Fibroblast of lung (primary cell): ENCODE measurements around the gene EML3. TPM values are rescaled to one million over a fixed set of nuclear protein-coding genes. Genes with fewer than 3 reads are reported as not detected.
"Not testable (repeated sequence)": the region's sequence is repeated elsewhere in the genome, so short reads cannot be mapped to it uniquely, and the experiment has no call there.

ENCODE experiments used
- DNase-seq, 2 donors: peaks; one replicate each; pipeline versions ENCODE4 v3.0.0 to v3.0.0-alpha.2; 2010; ENCODE audit warnings: low read depth in 2 of 2
- H2AFZ ChIP-seq: 2 replicates; pipeline ENCODE4 v1.5.1; 2012; ENCODE audit warnings: low read length, control low read depth, inconsistent platforms
- H3K27ac ChIP-seq: 2 replicates; pipeline ENCODE4 v1.5.1; 2011; ENCODE audit warnings: low read length, control low read depth; ENCODE audit not compliant: insufficient read depth
- H3K27me3 ChIP-seq: 2 replicates; pipeline ENCODE4 v1.5.1; 2011; ENCODE audit warnings: mild to moderate bottlenecking, low read length; ENCODE audit not compliant: control insufficient read depth, insufficient read depth
- H3K36me3 ChIP-seq: 2 replicates; pipeline ENCODE4 v1.5.1; 2011; ENCODE audit warnings: low read length; ENCODE audit not compliant: control insufficient read depth, insufficient read depth
- H3K4me1 ChIP-seq: 2 replicates; pipeline ENCODE4 v1.5.1; 2011; ENCODE audit warnings: low read length; ENCODE audit not compliant: control insufficient read depth, insufficient read depth; ENCODE audit errors: extremely low read depth
- H3K4me2 ChIP-seq: 2 replicates; pipeline ENCODE4 v1.5.1; 2011; ENCODE audit warnings: low read length, control low read depth; ENCODE audit not compliant: insufficient read depth; ENCODE audit errors: extremely low read depth
- H3K4me3 ChIP-seq, 4 experiments: fragments of 200-600 bp in 1 of 4; sonication (generic) in 1 of 4; replicated peaks in 1 of 4; 2 replicates each; pipeline ENCODE4 v1.5.1; 2011 to 2016; ENCODE audit warnings: low read length in 4 of 4, low read depth in 3 of 4, mild to moderate bottlenecking in 3 of 4, control low read depth in 2 of 4, inconsistent platforms in 1 of 4, mixed read lengths in 1 of 4; ENCODE audit not compliant: insufficient read depth in 1 of 4; ENCODE audit errors: control extremely low read depth in 1 of 4
- H3K79me2 ChIP-seq: 2 replicates; pipeline ENCODE4 v1.5.1; 2012; ENCODE audit warnings: mild to moderate bottlenecking, low read length, inconsistent platforms; ENCODE audit not compliant: control insufficient read depth, insufficient read depth
- H3K9ac ChIP-seq: 2 replicates; pipeline ENCODE4 v1.5.1; 2011; ENCODE audit warnings: mild to moderate bottlenecking, low read length, control low read depth; ENCODE audit not compliant: insufficient read depth
- H3K9me3 ChIP-seq: 2 replicates; pipeline ENCODE4 v1.5.1; 2012; ENCODE audit warnings: low read depth, low read length; ENCODE audit not compliant: control insufficient read depth, insufficient read depth
- H4K20me1 ChIP-seq: 2 replicates; pipeline ENCODE4 v1.5.1; 2011; ENCODE audit warnings: low read length; ENCODE audit not compliant: control insufficient read depth, insufficient read depth; ENCODE audit errors: extremely low read depth
- EZH2 ChIP-seq: IDR thresholded peaks from 2 replicates; pipeline ENCODE4 v1.5.1; 2012; ENCODE audit warnings: low read length, control low read depth, mild to moderate bottlenecking; ENCODE audit errors: missing control alignments
- polyA plus RNA-seq, 2 donors: library from polyadenylated mRNA; depleted of rRNA in 1 of 2; stranded (reverse) in 1 of 2; unstranded in 1 of 2; fragments of >200 nt; gene quantifications; 2 replicates each; pipeline ENCODE4 v1.2.1, GENCODE V29; 2011 to 2012; ENCODE audit warnings: missing spikeins in 1 of 2
- total RNA-seq: library from RNA; depleted of rRNA; stranded (reverse); fragments of >200 nt; gene quantifications from 2 replicates; pipeline ENCODE4 v1.2.1, GENCODE V29; 2014
- TF ChIP-seq, protein P1 (sequence below), 2 donors: IDR thresholded peaks in 1 of 2; conservative IDR thresholded peaks in 1 of 2; 1 replicate in 1 of 2; 2 replicates in 1 of 2; pipeline ENCODE4 v1.5.1; 2011 to 2012; ENCODE audit warnings: low read length in 2 of 2, control low read depth in 1 of 2, inconsistent platforms in 1 of 2, low read depth in 1 of 2, mild to moderate bottlenecking in 1 of 2

EML3 gene
- total and polyA plus RNA-seq, 2 donors (not counting 1 experiment from before 2014, with no cell fraction given) = 20.5 to 22.6 TPM

DNA sequence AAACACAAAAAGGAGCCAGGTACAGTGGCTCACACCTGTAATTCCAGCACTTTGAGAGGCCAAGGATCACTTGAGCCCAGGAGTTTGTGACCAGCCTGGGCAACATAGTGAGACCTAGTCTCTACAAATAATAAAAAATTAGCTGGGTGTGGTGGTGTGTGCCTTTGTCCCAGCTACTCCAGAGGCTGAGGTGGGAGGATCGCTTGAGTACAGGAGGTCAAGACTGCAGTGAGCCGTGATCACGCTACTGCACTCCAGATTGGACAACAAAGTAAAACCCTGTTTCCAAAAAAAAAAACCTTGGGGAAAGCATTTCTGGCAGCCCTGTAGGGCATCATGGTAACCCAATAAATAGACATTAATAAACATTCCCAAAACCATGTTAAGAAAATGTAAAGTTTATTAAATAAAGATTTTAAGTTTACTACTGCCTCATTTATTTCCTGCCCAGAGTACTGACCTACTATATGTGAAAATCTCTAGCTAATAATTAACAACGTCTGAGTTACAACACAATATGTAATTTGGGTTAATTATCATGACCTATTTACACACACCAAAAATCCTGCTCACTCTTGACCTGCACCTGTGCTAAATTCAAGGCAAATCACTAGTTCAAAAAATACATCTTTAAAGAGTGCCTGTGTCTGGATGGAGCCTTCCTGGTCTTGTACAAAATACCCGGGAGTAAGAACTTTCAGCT is 47.3 kb downstream of the EML3 start:
- Histone ChIP-seq H3K4me1 (peaks cover 7% of the 10 kb centered on the region), H2AFZ (no peak overlapping the region), H3K79me2 (peaks cover 55% of the 10 kb centered on the region), H3K4me3 (no peak overlapping the region), H3K9ac (no peak overlapping the region), H4K20me1 (no peaks in the 10 kb centered on the region), H3K36me3 (peaks cover 15% of the 10 kb centered on the region), H3K9me3 (no peaks in the 10 kb centered on the region), H3K27ac (no peak overlapping the region), H3K27me3 (no peaks in the 10 kb centered on the region), H3K4me2 (no peak overlapping the region)
- no peak for DNase-seq
- no peak for TF ChIP-seq EZH2
- TF ChIP-seq, protein P1, sequence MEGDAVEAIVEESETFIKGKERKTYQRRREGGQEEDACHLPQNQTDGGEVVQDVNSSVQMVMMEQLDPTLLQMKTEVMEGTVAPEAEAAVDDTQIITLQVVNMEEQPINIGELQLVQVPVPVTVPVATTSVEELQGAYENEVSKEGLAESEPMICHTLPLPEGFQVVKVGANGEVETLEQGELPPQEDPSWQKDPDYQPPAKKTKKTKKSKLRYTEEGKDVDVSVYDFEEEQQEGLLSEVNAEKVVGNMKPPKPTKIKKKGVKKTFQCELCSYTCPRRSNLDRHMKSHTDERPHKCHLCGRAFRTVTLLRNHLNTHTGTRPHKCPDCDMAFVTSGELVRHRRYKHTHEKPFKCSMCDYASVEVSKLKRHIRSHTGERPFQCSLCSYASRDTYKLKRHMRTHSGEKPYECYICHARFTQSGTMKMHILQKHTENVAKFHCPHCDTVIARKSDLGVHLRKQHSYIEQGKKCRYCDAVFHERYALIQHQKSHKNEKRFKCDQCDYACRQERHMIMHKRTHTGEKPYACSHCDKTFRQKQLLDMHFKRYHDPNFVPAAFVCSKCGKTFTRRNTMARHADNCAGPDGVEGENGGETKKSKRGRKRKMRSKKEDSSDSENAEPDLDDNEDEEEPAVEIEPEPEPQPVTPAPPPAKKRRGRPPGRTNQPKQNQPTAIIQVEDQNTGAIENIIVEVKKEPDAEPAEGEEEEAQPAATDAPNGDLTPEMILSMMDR (conservative IDR thresholded peaks at IDR 0.05 in 1 of 2, IDR thresholded peaks at IDR 0.05 in 1 of 2; ENCODE audit: low read depth in 1 of 2, low read length in 2 of 2) = no peak

DNA sequence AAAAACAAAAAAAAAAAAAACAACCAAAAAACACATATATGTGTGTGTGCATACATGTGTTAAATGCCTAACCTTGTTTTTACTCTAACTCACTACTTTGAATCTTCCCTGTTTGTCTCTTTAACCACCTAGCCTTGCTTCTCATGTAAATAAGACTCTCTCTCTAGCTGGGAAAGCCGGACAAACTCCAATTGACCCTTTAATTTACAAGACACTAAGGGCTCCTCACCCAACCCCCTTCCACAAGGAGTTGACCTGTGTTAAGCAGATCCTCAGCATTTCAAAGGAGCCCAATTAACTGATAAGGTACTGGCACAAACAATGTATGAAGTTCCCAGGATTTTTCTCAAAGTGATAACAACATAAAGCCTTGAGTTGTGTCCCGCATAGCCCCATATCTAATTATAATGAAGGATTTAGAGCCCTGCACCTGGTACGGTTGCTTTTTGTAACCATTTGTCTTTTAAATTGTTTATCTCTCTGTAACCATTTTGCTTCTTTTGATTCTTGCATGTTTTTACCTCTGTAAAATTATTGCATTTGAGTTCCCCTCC is 50.8 kb downstream of the EML3 start:
- not testable (repeated sequence) for H3K27me3 ChIP-seq, H3K9me3 ChIP-seq, H3K4me2 ChIP-seq, H3K27ac ChIP-seq, H3K4me3 ChIP-seq, H2AFZ ChIP-seq, DNase-seq, H4K20me1 ChIP-seq, H3K9ac ChIP-seq
- H3K79me2 ChIP-seq = peaks cover 45% of the 10 kb centered on the region
- peaks cover 17% of the 10 kb centered on the region for H3K36me3 ChIP-seq
- H3K4me1 ChIP-seq = peaks cover 20% of the 10 kb centered on the region

DNA sequence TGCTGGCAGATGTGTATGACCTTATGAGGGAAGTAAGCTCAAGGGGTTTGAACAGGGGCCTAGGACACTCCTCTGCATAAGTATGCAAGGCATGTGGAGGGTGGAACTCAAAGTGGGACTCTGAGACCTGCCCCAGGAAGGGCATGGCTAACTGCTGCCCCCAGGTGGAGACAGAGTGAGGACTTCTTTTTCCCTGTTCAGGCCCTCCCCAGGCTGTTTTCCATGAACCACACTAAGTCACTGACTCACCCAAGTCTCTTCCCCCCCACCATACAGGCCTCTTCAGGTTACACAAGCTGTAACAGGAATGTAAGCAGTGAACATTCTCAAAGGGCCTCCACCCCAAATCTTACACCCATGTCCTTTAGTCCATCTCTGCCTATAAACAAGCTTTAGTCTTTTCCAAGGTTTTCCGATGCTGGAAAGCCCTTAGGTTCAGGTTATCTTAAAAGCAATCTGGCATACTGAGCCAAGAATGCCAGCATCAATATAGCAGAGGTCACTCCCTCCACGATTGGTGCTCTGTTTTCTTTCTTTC is 51.9 kb downstream of the EML3 start:
- Histone ChIP-seq H3K4me2 (peak overlapping the region; percentile 41), H3K79me2 (peaks cover 34% of the 10 kb centered on the region), H3K27ac (peak overlapping the region; percentile 38), H3K4me3 (peak overlapping the region in 1 of 4 experiments; percentile 5), H4K20me1 (no peaks in the 10 kb centered on the region), H3K4me1 (peaks cover 28% of the 10 kb centered on the region), H2AFZ (no peak overlapping the region), H3K36me3 (peaks cover 15% of the 10 kb centered on the region), H3K9me3 (no peaks in the 10 kb centered on the region), H3K27me3 (no peaks in the 10 kb centered on the region), H3K9ac (no peak overlapping the region)
- peak; percentile 98 for DNase-seq
- TF ChIP-seq EZH2 = no peak
- TF ChIP-seq, protein P1 (conservative IDR thresholded peaks at IDR 0.05 in 1 of 2, IDR thresholded peaks at IDR 0.05 in 1 of 2; ENCODE audit: low read depth in 1 of 2, low read length in 2 of 2) = peak; percentile 82 to 94

DNA sequence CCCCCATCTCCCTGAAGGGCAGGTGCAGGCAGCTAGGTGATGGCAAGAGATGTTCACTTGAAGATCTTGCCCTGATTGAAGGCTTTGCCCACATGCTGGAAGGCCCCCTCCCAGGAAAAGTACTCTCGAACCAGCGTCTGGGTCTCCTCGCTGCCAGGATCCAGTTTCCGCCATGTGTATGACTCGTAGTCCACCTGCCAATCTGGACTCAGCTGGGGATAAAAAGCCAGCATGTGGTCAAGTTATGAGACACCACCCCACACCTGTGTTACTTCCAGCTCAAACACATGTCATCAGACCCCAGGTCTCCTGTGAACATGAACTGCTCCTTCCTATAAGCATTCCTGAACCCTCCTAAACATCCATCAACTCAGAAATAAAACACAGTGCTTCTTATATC is 52.9 kb downstream of the EML3 start:
- peak overlapping the region; percentile 26 for H3K27ac ChIP-seq
- H3K4me2 ChIP-seq, H3K9me3 ChIP-seq, H3K4me3 ChIP-seq, H4K20me1 ChIP-seq, H3K9ac ChIP-seq, DNase-seq, H2AFZ ChIP-seq, H3K27me3 ChIP-seq: not testable (repeated sequence)
- H3K79me2 ChIP-seq = peaks cover 34% of the 10 kb centered on the region
- peaks cover 13% of the 10 kb centered on the region for H3K36me3 ChIP-seq
- peaks cover 37% of the 10 kb centered on the region for H3K4me1 ChIP-seq
